Activated CD8-positive, alpha-beta T cell treated with anti-CD3 and anti-CD28 coated beads for 36 hours (primary cell): ENCODE measurements around the gene SPOCK3. TPM values are rescaled to one million over a fixed set of nuclear protein-coding genes. Genes with fewer than 3 reads are reported as not detected.

ENCODE experiments used
- ATAC-seq: fragments of 200-7000 bp; cut with Tn5 transposase; one replicate; pipeline ENCODE4 v1.10.0; 2021; ENCODE audit warnings: mild to moderate bottlenecking, moderate library complexity
- CTCF ChIA-PET: fragments of 350-600 bp; sonication (Branson Sonifier 250); formaldehyde crosslinking; loops from one replicate; lab custom pipeline; 2021; ENCODE audit warnings: antibody characterized with exemption; lab: Charles Lee
- POLR2A ChIA-PET: fragments of 350-600 bp; sonication (Branson Sonifier 250); formaldehyde crosslinking; loops from one replicate; lab custom pipeline; 2021; ENCODE audit warnings: antibody characterized with exemption; lab: Charles Lee
- DNase-seq: peaks from one replicate; pipeline ENCODE4 v3.0.0-alpha.2; 2020
- H3K27ac Mint-ChIP-seq: one replicate; pipeline ENCODE4 v1.8.0; 2021; ENCODE audit warnings: mild to moderate bottlenecking, mixed read lengths
- H3K27me3 Mint-ChIP-seq: one replicate; pipeline ENCODE4 v1.8.0; 2021; ENCODE audit warnings: mixed read lengths
- H3K36me3 Mint-ChIP-seq: one replicate; pipeline ENCODE4 v1.8.0; 2021; ENCODE audit warnings: low read depth, mixed read lengths
- H3K4me1 Mint-ChIP-seq: one replicate; pipeline ENCODE4 v1.8.0; 2021; ENCODE audit warnings: low read depth, mixed read lengths
- H3K4me3 Mint-ChIP-seq: one replicate; pipeline ENCODE4 v1.8.0; 2021; ENCODE audit warnings: mild to moderate bottlenecking, moderate library complexity, mixed read lengths
- H3K9me3 Mint-ChIP-seq: one replicate; pipeline ENCODE4 v1.8.0; 2021; ENCODE audit warnings: mixed read lengths
- intact Hi-C: fragments of 100-400 bp; cut with micrococcal nuclease; formaldehyde crosslinking; loops from one replicate; pipeline ENCODE4 v1.10.0; 2022
- total RNA-seq, 2 experiments: library from RNA; stranded (reverse); gene quantifications; one replicate each; pipeline ENCODE4 v1.2.3, GENCODE V29; 2021
- TF ChIP-seq, protein P1 (sequence below): fragments of 200-600 bp; IDR thresholded peaks from one replicate; pipeline ENCODE4 v1.8.0; 2022; ENCODE audit warnings: antibody characterized with exemption, mild to moderate bottlenecking

SPOCK3 gene
- total RNA-seq, 2 experiments from 2014 or later: not detected

DNA sequence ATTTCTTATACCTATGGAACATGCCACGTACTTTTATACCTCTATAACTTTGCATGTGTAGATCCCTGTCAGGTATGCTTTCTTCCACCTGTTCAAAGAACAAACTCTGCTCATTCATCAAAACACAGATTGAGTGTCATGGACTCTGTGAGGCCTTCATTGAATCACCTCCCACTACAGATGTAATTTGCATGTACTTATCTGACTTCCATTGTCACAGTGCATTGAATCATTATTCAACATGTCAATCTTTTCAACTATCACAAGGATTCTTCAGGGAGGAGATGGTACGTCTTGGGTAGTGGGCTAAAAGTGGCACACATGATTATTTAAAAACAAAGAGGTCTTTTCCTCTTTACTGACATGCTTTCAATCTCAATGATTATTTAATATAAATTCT is 24.1 kb downstream of the SPOCK3 start:
- ChIA-PET POLR2A (no interaction called here), CTCF (no interaction called here)
- Mint-ChIP-seq H3K36me3 (no peaks in the 10 kb centered on the region), H3K4me1 (no peaks in the 10 kb centered on the region), H3K9me3 (no peaks in the 10 kb centered on the region), H3K27ac (no peak overlapping the region), H3K4me3 (no peak overlapping the region), H3K27me3 (no peaks in the 10 kb centered on the region)
- TF ChIP-seq, protein P1, sequence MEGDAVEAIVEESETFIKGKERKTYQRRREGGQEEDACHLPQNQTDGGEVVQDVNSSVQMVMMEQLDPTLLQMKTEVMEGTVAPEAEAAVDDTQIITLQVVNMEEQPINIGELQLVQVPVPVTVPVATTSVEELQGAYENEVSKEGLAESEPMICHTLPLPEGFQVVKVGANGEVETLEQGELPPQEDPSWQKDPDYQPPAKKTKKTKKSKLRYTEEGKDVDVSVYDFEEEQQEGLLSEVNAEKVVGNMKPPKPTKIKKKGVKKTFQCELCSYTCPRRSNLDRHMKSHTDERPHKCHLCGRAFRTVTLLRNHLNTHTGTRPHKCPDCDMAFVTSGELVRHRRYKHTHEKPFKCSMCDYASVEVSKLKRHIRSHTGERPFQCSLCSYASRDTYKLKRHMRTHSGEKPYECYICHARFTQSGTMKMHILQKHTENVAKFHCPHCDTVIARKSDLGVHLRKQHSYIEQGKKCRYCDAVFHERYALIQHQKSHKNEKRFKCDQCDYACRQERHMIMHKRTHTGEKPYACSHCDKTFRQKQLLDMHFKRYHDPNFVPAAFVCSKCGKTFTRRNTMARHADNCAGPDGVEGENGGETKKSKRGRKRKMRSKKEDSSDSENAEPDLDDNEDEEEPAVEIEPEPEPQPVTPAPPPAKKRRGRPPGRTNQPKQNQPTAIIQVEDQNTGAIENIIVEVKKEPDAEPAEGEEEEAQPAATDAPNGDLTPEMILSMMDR: no peak
- intact Hi-C loops: no loop called here
- no peak for DNase-seq
- no peak for ATAC-seq

DNA sequence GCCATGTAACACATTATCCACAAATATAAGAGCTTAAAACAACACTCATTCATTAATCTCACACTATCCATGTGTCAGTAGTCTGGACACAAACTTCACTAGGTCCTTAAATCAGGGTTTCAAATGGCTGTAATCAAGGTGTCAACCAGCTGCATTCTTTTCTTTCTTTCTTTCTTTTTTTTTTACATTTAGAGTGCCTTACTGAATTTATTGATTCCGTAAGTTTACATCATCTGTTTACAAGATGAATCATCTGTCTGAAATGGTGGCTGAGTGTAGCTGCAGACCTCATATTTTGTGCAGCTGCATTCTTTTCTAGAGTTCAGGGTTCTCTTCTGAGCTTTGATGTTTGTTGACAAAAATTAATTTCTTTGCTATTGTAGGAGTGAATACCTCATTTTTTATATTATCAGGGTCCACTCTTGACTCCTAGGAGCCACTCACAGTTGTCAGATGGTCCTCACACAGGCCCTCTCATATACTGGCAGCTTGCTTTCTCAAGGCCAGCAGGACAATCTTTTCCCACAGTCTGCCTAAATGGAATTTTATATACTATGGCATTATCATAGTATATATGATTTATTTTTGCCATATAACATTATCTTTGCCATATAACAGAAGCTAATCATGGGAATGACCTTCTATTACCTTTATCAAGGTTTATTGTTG is 37.8 kb downstream of the SPOCK3 start:
- no peak overlapping the region for H3K4me3 Mint-ChIP-seq
- POLR2A ChIA-PET: no interaction called here

DNA sequence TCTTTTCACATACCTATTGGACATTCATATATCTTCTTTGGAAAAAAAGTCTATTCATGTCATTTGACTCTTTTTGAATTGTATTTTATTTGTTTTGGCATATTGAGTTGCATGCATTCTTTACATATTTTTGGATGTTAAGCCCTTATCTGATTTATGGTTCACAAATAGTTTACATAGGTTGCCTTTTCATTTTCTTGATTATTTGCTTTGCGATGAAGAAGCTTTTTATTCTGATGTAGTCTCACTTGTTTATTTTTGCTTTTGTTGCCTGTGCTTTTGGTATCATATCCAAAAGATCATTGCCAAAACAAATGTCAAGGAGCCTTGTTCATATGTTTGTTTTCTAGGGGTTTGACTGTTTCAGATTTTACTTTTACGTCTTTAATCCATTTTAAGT is 43.9 kb downstream of the SPOCK3 start:
- Mint-ChIP-seq H3K36me3 (no peaks in the 10 kb centered on the region), H3K4me1 (no peaks in the 10 kb centered on the region), H3K9me3 (peaks cover 2% of the 10 kb centered on the region), H3K27ac (no peak overlapping the region), H3K4me3 (no peak overlapping the region), H3K27me3 (no peaks in the 10 kb centered on the region)
- TF ChIP-seq, protein P1: no peak
- intact Hi-C loops: no loop called here
- no peak for DNase-seq
- ChIA-PET CTCF (no interaction called here), POLR2A (no interaction called here)
- ATAC-seq: no peak

More for the DNA sequence above, 37.8 kb downstream of the SPOCK3 start:
- intact Hi-C loops: no loop called here
- Mint-ChIP-seq H3K27ac (no peak overlapping the region), H3K36me3 (no peaks in the 10 kb centered on the region), H3K4me1 (no peaks in the 10 kb centered on the region), H3K27me3 (no peaks in the 10 kb centered on the region), H3K9me3 (no peaks in the 10 kb centered on the region)
- ATAC-seq (no peak), DNase-seq (no peak)
- CTCF ChIA-PET: no interaction called here
- TF ChIP-seq, protein P1: no peak

DNA sequence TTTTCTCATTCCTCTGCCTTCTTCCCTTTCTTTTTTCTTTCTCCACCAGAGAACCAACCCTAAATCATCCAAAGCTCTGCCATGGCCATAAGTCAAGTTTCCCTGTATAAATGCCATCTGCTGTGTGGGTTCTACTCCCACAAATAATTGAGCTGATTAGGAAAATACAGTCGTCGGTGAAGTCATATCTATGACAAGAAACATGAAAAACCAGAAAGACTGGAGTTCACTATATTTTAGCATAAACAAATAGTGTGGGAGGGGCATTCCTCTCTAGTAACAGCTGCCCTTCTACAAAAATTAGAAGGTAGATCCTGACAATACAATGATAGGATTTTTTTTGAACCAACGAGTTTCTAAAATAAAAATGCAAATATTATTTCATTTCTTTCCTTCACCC is 48.8 kb downstream of the SPOCK3 start:
- intact Hi-C loops: no loop called here
- no peaks in the 10 kb centered on the region for H3K4me1 Mint-ChIP-seq
- DNase-seq: no peak
- ATAC-seq: no peak
- CTCF ChIA-PET: interaction anchor here (1.2 kb wide), 1 partner anchor 164 kb away, joined by 3 read pairs; no protein-coding TSS in a partner anchor
- H3K36me3 Mint-ChIP-seq: no peaks in the 10 kb centered on the region
- H3K4me3 Mint-ChIP-seq: no peak overlapping the region
- no peak overlapping the region for H3K27ac Mint-ChIP-seq
- POLR2A ChIA-PET: no interaction called here
- H3K9me3 Mint-ChIP-seq: peaks cover 2% of the 10 kb centered on the region
- TF ChIP-seq, protein P1: no peak
- no peaks in the 10 kb centered on the region for H3K27me3 Mint-ChIP-seq

DNA sequence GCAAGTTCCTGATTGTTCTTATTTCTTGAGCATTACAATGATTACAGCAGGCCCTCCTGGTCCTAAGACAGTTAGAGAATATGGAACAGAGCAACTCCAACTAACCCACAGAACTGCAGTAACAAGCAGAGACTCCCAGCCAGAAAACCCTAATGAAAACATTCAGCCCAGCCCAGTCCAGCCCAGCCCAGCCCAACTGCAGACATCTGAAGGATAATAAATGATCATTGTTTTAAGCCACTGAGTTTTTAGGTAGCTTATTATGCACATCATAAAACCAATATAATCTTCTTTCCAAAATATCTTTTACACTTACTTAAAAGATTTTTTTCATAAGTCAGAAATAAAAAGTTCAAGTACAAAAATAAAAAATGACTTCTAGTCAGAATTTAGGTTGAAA is 51.3 kb downstream of the SPOCK3 start:
- Mint-ChIP-seq H3K27ac (no peak overlapping the region), H3K4me1 (no peaks in the 10 kb centered on the region), H3K9me3 (peaks cover 2% of the 10 kb centered on the region), H3K36me3 (no peaks in the 10 kb centered on the region), H3K4me3 (no peak overlapping the region), H3K27me3 (no peaks in the 10 kb centered on the region)
- CTCF ChIA-PET: no interaction called here
- ATAC-seq: no peak
- no peak for DNase-seq
- TF ChIP-seq, protein P1: no peak
- intact Hi-C loops: no loop called here
- POLR2A ChIA-PET: no interaction called here
